Measurements from ENCODE around the gene UBE2S.

DNA sequence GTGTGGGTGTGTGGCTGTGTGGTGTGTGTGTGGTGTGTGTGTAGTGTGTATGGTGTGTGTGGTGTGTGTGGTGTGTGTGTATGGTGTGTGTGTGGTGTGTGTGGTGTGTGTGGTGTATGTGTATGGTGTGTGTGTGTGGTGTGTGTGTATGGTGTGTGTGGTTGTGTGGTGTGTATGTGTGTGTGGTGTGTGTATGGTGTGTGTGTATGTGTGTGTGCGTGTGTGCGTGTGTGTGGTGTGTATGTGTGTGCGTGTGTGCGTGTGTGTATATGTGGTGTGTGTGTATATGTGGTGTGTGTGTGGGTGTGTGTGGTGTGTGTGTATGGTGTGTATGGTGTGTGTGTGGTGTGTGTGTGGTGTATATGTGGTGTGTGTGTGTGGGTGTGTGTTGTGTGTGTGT is 27.4 kb upstream of the UBE2S start:
- TF ChIP-seq, protein P1, sequence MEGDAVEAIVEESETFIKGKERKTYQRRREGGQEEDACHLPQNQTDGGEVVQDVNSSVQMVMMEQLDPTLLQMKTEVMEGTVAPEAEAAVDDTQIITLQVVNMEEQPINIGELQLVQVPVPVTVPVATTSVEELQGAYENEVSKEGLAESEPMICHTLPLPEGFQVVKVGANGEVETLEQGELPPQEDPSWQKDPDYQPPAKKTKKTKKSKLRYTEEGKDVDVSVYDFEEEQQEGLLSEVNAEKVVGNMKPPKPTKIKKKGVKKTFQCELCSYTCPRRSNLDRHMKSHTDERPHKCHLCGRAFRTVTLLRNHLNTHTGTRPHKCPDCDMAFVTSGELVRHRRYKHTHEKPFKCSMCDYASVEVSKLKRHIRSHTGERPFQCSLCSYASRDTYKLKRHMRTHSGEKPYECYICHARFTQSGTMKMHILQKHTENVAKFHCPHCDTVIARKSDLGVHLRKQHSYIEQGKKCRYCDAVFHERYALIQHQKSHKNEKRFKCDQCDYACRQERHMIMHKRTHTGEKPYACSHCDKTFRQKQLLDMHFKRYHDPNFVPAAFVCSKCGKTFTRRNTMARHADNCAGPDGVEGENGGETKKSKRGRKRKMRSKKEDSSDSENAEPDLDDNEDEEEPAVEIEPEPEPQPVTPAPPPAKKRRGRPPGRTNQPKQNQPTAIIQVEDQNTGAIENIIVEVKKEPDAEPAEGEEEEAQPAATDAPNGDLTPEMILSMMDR (IDR thresholded peaks at IDR 0.05 in 2 of 3, conservative IDR thresholded peaks at IDR 0.05 in 1 of 3; ENCODE audit: control insufficient read depth in 2 of 3, extremely low read depth in 1 of 3, insufficient read depth in 1 of 3, low read depth in 3 of 3, low read length in 3 of 3) = no peak
- TF ChIP-seq POLR2AphosphoS5 (IDR thresholded peaks at IDR 0.05; ENCODE audit: low read length) (no peak), CREB1 (IDR thresholded peaks at IDR 0.05; ENCODE audit: low read depth) (no peak), YBX1 (IDR thresholded peaks at IDR 0.05) (no peak), ZNF24 (IDR thresholded peaks at IDR 0.05) (no peak), SMC3 (IDR thresholded peaks at IDR 0.05; ENCODE audit: borderline replicate concordance, low read length) (no peak), ZNF217 (IDR thresholded peaks at IDR 0.05) (no peak), RAD21 (IDR thresholded peaks at IDR 0.05; ENCODE audit: insufficient read depth, low read depth, low read length) (no peak), HDAC2 (IDR thresholded peaks at IDR 0.05) (no peak), YY1 (IDR thresholded peaks at IDR 0.05; ENCODE audit: low read depth, low read length) (no peak), CBFB (IDR thresholded peaks at IDR 0.05; ENCODE audit: low read depth) (no peak)
- TF ChIP-seq, protein P2, sequence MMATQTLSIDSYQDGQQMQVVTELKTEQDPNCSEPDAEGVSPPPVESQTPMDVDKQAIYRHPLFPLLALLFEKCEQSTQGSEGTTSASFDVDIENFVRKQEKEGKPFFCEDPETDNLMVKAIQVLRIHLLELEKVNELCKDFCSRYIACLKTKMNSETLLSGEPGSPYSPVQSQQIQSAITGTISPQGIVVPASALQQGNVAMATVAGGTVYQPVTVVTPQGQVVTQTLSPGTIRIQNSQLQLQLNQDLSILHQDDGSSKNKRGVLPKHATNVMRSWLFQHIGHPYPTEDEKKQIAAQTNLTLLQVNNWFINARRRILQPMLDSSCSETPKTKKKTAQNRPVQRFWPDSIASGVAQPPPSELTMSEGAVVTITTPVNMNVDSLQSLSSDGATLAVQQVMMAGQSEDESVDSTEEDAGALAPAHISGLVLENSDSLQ (IDR thresholded peaks at IDR 0.05) = no peak
- TF ChIP-seq, protein P3, sequence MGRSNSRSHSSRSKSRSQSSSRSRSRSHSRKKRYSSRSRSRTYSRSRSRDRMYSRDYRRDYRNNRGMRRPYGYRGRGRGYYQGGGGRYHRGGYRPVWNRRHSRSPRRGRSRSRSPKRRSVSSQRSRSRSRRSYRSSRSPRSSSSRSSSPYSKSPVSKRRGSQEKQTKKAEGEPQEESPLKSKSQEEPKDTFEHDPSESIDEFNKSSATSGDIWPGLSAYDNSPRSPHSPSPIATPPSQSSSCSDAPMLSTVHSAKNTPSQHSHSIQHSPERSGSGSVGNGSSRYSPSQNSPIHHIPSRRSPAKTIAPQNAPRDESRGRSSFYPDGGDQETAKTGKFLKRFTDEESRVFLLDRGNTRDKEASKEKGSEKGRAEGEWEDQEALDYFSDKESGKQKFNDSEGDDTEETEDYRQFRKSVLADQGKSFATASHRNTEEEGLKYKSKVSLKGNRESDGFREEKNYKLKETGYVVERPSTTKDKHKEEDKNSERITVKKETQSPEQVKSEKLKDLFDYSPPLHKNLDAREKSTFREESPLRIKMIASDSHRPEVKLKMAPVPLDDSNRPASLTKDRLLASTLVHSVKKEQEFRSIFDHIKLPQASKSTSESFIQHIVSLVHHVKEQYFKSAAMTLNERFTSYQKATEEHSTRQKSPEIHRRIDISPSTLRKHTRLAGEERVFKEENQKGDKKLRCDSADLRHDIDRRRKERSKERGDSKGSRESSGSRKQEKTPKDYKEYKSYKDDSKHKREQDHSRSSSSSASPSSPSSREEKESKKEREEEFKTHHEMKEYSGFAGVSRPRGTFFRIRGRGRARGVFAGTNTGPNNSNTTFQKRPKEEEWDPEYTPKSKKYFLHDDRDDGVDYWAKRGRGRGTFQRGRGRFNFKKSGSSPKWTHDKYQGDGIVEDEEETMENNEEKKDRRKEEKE (IDR thresholded peaks at IDR 0.05) = no peak
- TF ChIP-seq, protein P4, sequence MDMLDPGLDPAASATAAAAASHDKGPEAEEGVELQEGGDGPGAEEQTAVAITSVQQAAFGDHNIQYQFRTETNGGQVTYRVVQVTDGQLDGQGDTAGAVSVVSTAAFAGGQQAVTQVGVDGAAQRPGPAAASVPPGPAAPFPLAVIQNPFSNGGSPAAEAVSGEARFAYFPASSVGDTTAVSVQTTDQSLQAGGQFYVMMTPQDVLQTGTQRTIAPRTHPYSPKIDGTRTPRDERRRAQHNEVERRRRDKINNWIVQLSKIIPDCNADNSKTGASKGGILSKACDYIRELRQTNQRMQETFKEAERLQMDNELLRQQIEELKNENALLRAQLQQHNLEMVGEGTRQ (IDR thresholded peaks at IDR 0.05; ENCODE audit: borderline replicate concordance, low read depth, low read length) = no peak
